ENCODE data around the gene JPH2. TPM values are rescaled to one million over a fixed set of nuclear protein-coding genes. Genes with fewer than 3 reads are reported as not detected.

Gene JPH2
- total RNA-seq, 2 donors from 2014 or later = 29.1 to 31.1 TPM

DNA sequence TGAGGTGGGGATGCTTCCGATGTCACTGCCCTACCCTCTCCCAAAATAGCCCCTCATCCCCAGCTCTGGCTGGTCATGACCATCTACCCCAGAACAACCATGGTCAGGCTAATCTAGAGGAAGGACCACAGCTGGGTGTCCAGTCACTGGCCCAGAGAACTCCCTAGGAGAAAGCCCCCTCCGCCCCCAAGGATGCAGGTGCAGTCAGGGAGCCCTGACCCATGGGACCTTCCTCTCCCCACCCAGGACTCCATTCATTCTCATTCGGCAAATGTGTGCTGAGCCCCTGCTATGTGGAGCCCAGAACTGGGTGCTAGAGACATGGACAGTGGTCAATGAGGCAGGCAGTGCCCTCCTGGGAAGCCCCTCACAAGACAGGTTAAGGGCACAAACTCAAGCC is 60.5 kb downstream of the JPH2 start:
- Histone ChIP-seq H3K4me1 (replicated peaks) (no peaks in the 10 kb centered on the region), H3K27ac (no peak overlapping the region), H3K4me3 (no peak overlapping the region), H3K9me3 (no peaks in the 10 kb centered on the region), H3K36me3 (no peaks in the 10 kb centered on the region), H3K27me3 (replicated peaks; ENCODE audit: insufficient read depth) (no peaks in the 10 kb centered on the region)
- no peak for DNase-seq (ENCODE audit: low spot score)
- WGBS = 95% methylated on average over 3 of the region's 3 CpGs
- TF ChIP-seq POLR2A (IDR thresholded peaks at IDR 0.05) (no peak), POLR2AphosphoS5 (IDR thresholded peaks at IDR 0.05) (no peak)
- TF ChIP-seq, protein P1, sequence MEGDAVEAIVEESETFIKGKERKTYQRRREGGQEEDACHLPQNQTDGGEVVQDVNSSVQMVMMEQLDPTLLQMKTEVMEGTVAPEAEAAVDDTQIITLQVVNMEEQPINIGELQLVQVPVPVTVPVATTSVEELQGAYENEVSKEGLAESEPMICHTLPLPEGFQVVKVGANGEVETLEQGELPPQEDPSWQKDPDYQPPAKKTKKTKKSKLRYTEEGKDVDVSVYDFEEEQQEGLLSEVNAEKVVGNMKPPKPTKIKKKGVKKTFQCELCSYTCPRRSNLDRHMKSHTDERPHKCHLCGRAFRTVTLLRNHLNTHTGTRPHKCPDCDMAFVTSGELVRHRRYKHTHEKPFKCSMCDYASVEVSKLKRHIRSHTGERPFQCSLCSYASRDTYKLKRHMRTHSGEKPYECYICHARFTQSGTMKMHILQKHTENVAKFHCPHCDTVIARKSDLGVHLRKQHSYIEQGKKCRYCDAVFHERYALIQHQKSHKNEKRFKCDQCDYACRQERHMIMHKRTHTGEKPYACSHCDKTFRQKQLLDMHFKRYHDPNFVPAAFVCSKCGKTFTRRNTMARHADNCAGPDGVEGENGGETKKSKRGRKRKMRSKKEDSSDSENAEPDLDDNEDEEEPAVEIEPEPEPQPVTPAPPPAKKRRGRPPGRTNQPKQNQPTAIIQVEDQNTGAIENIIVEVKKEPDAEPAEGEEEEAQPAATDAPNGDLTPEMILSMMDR (IDR thresholded peaks at IDR 0.05) = no peak
- intact Hi-C loops (cut with DNase I) = no loop called here

DNA sequence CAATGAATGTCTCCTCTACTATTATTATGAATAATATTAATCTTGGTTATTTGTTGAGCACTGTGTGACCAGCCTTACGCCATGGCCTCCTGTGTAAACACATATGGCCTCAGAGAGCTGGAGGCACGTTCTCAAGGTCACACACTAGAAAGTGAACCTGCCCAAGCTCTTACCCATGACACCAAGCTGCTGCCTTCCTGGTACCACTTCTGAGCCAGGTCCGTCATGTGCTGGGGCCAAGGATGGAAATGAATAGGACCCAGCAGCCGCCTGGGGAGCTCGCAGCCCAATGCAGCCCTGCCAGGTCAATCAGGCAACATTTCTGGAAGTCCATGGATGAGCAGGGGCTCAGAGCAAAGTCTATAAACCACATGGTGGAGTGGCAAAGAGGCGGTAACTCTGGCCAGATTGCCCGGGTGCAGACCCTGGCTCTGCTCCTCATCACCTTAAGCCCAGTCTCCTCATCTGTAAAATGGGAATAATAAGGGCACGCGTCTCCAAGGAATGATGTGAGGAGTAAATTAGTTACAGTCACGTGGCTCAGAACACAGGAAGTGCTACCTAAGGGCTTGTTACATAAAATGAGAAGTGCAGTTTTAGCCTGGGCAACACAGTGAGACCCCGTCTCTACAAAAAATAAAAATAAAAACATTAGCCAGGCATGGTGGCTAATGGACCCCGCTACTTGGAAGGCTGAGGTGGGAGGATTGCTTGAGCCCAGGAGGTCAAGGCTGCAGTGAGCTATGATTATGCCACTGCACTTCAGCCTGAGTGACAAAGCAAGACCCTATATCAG is 61.5 kb downstream of the JPH2 start:
- Histone ChIP-seq H3K4me3 (no peak overlapping the region), H3K4me1 (replicated peaks) (no peaks in the 10 kb centered on the region), H3K36me3 (no peaks in the 10 kb centered on the region), H3K27ac (no peak overlapping the region), H3K9me3 (no peaks in the 10 kb centered on the region), H3K27me3 (replicated peaks; ENCODE audit: insufficient read depth) (no peaks in the 10 kb centered on the region)
- no peak for DNase-seq (ENCODE audit: low spot score)
- intact Hi-C loops (cut with DNase I) = no loop called here
- TF ChIP-seq, protein P1 (IDR thresholded peaks at IDR 0.05) = no peak
- TF ChIP-seq POLR2AphosphoS5 (IDR thresholded peaks at IDR 0.05) = no peak
- no peak for TF ChIP-seq POLR2A (IDR thresholded peaks at IDR 0.05)
- WGBS = 77% methylated on average over 12 of the region's 12 CpGs

DNA sequence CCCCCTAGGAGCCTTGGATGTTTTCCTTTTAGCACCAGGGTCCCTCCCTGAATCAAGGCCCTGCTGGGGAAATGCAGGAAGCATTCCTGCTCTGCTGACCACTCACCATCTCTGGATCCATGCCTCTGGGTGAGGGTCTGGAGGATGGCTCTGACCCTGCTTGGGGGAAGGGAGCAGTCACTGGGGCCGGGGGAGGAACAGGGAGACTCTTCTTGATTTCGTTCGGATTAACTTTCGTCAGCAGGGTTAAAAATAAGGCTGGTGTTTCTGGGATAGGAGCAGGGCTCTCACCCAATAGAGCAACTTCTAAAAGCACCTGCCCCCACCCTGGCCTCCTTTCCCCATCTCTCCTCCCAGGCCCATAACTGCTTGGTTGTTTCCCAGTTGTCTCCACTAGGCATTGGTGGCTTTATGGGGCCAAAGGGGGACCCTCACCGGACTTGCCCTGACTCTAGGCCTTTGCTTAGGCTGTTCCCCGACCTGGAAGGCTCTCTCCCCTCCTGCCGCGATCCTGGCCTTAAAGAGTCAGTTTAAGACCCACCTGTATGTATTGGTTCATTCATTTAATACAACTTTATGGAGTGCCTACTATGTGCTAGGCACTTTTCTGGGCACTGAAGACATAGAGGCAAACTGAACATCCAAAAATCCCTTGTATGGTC is 63.0 kb downstream of the JPH2 start:
- Histone ChIP-seq H3K36me3 (no peaks in the 10 kb centered on the region), H3K27me3 (replicated peaks; ENCODE audit: insufficient read depth) (no peaks in the 10 kb centered on the region), H3K27ac (no peak overlapping the region), H3K9me3 (no peaks in the 10 kb centered on the region), H3K4me3 (no peak overlapping the region), H3K4me1 (replicated peaks) (no peaks in the 10 kb centered on the region)
- intact Hi-C loops (cut with DNase I) = no loop called here
- no peak for DNase-seq (ENCODE audit: low spot score)
- WGBS = 84% methylated on average over 8 of the region's 8 CpGs
- TF ChIP-seq POLR2A (IDR thresholded peaks at IDR 0.05) = no peak
- TF ChIP-seq, protein P1 (IDR thresholded peaks at IDR 0.05) = no peak
- no peak for TF ChIP-seq POLR2AphosphoS5 (IDR thresholded peaks at IDR 0.05)

DNA sequence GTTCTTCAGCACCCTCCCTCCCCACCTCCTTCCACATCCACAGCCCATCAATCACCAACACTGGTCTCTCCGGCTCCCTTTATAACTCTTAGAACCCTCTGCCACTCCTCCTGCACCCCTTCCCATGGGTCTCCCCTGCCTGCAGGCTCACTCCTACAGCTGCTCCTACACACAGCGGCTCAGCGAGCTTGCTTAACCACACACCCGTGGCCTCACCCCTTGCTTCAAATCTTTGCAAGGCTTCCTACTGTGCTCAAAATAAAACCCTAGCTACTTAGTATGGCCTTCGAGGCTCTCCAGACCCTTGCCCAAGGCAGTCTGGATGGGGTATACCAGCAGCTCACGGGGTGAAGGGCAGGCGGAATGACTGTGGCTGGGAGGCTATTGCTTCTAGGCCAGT is 63.7 kb downstream of the JPH2 start:
- H3K36me3 ChIP-seq = no peaks in the 10 kb centered on the region
- 61% methylated on average over 7 of the region's 7 CpGs for WGBS

More for the DNA sequence above, 63.7 kb downstream of the JPH2 start:
- intact Hi-C loops (cut with DNase I) = no loop called here
- no peak for DNase-seq (ENCODE audit: low spot score)
- Histone ChIP-seq H3K4me1 (replicated peaks) (no peaks in the 10 kb centered on the region), H3K4me3 (no peak overlapping the region), H3K9me3 (no peaks in the 10 kb centered on the region), H3K27me3 (replicated peaks; ENCODE audit: insufficient read depth) (no peaks in the 10 kb centered on the region), H3K27ac (no peak overlapping the region)
- TF ChIP-seq POLR2AphosphoS5 (IDR thresholded peaks at IDR 0.05) = no peak
- TF ChIP-seq, protein P1 (IDR thresholded peaks at IDR 0.05) = no peak
- TF ChIP-seq POLR2A (IDR thresholded peaks at IDR 0.05) = no peak
